ENCODE measurements around the gene CCDC88C. TPM values are rescaled to one million over a fixed set of nuclear protein-coding genes. Genes with fewer than 3 reads are reported as not detected.
"Not testable (repeated sequence)": the region's sequence is repeated elsewhere in the genome, so short reads cannot be mapped to it uniquely, and the experiment has no call there.

Gene CCDC88C
- total and polyA plus RNA-seq, 8 donors = 26.2 to 41.8 (median 31.6) TPM

- H3K27me3 ChIP-seq = peaks cover 0 to 6% of the 10 kb centered on the region in 2 donors
- ATAC-seq = no peak
- H3K9me3 ChIP-seq = no peaks in the 10 kb centered on the region
- no peak overlapping the region for H3K4me3 ChIP-seq
- TF ChIP-seq, protein P1, sequence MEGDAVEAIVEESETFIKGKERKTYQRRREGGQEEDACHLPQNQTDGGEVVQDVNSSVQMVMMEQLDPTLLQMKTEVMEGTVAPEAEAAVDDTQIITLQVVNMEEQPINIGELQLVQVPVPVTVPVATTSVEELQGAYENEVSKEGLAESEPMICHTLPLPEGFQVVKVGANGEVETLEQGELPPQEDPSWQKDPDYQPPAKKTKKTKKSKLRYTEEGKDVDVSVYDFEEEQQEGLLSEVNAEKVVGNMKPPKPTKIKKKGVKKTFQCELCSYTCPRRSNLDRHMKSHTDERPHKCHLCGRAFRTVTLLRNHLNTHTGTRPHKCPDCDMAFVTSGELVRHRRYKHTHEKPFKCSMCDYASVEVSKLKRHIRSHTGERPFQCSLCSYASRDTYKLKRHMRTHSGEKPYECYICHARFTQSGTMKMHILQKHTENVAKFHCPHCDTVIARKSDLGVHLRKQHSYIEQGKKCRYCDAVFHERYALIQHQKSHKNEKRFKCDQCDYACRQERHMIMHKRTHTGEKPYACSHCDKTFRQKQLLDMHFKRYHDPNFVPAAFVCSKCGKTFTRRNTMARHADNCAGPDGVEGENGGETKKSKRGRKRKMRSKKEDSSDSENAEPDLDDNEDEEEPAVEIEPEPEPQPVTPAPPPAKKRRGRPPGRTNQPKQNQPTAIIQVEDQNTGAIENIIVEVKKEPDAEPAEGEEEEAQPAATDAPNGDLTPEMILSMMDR (IDR thresholded peaks at IDR 0.05) = no peak
- peak overlapping the region; percentile 36 to 45 for H3K27ac ChIP-seq
- peaks cover 0 to 7% of the 10 kb centered on the region in 2 donors for H3K36me3 ChIP-seq
- intact Hi-C loops (cut with DNase I) = loop anchor here in 1 of 2 donors (10.0 kb wide), 1 partner anchor 88 kb away; no protein-coding TSS in a partner anchor
- no peak for DNase-seq
- H3K4me1 ChIP-seq = peaks cover 3 to 68% of the 10 kb centered on the region in 2 donors
Measured at GRCh38 chr14:91412939-91413338, 4.7 kb downstream of the CCDC88C start.

DNA sequence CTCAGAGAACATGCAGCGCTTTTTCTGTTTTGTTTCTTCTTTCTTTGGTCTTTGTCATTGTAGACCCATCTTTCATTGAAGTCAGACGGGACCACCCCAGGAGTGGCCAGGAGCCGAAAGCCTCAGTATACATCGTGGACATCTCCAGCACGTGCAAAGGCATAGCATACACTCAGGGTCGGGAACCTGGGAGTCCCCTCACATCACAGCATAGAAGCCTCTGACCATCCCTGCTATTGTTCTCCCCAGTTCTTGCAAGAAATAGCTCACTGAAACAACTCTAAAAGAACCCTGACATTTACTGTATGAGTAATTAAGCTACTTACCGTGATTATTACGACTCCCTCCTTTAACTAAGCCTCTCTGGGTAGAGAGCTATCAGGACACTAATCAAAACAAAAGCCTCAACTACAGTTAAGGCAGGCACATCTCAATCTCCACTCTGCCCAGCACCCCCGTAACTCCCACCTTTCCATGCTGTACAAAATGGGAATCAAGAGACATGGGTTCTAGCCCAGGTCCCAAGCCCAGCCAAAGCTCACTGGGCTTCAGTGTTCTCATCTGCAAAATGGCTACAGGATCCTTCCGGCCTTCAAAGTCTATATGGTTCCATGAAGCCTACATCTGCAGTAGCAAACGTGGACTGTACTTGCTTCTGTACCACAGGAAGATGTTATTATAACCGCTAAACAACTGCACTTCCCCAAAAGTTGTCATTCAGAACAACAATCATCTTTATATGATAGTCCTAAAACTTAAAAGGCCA is 6.7 kb downstream of the CCDC88C start:
- ATAC-seq (no peak), DNase-seq (no peak)
- intact Hi-C loops (cut with DNase I) = loop anchor here in 1 of 2 donors (10.0 kb wide), 1 partner anchor 86 kb away; no protein-coding TSS in a partner anchor
- Histone ChIP-seq H3K27me3 (no peaks in the 10 kb centered on the region), H3K36me3 (peaks cover 0 to 16% of the 10 kb centered on the region in 2 donors), H3K9me3 (no peaks in the 10 kb centered on the region), H3K27ac (no peak overlapping the region), H3K4me1 (peaks cover 3 to 75% of the 10 kb centered on the region in 2 donors), H3K4me3 (no peak overlapping the region)
- TF ChIP-seq, protein P1 (IDR thresholded peaks at IDR 0.05) = no peak

DNA sequence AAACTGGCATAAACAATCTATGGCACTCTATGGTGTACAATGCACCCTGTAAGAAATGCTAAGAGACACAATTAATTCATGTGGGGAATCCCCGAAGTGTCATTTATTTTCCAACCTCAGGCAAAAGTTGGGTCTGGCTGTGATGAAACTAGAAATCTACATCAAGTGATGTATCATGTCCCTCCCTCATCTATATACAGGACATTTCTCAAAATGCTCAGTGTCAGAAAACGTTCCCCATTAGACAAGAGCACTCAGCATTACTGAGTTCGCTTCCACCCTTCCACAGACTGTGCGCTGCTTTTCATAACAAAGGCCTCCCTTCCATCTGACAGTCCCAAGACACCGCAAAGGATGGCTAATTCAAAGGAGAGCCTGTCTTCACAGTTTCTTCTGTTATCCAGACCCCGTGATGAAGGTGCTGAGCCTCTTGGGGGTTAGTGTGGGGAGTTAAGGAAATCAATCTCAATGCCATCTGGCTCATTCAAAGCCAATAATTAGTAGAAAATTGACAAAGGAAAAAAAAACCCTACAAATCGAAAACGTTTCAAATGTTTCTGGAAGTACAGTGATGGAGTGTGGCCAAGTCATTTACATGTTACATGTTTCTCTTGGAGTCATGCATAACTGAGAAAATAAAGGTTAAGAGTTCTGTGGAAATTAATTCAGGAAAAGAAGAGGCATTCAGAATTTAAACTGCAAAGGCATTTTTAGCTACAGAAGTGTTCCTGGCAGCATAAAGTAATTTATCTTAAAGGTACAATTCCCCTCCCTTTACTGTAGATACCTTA is 7.5 kb downstream of the CCDC88C start:
- TF ChIP-seq, protein P1 (IDR thresholded peaks at IDR 0.05) = no peak
- Histone ChIP-seq H3K36me3 (peaks cover 0 to 16% of the 10 kb centered on the region in 2 donors), H3K27me3 (no peaks in the 10 kb centered on the region), H3K9me3 (no peaks in the 10 kb centered on the region), H3K27ac (no peak overlapping the region), H3K4me3 (no peak overlapping the region), H3K4me1 (peaks cover 3 to 75% of the 10 kb centered on the region in 2 donors)
- intact Hi-C loops (cut with DNase I) = loop anchor here in 1 of 2 donors (10.0 kb wide), 1 partner anchor 85 kb away; no protein-coding TSS in a partner anchor
- DNase-seq = no peak
- ATAC-seq = no peak

GRCh38 chr14:91409240-91409639 is 8.4 kb downstream of the CCDC88C start:
- H3K27me3 ChIP-seq; H3K4me3 ChIP-seq; intact Hi-C loops (cut with DNase I); H3K27ac ChIP-seq; ATAC-seq; H3K9me3 ChIP-seq; DNase-seq: not testable (repeated sequence)
- Histone ChIP-seq H3K4me1 (peaks cover 0 to 75% of the 10 kb centered on the region in 2 donors), H3K36me3 (peaks cover 0 to 16% of the 10 kb centered on the region in 2 donors)

- peak overlapping the region in 1 of 2 donors; percentile 57 for H3K27ac ChIP-seq
- intact Hi-C loops (cut with DNase I) = no loop called here
- H3K36me3 ChIP-seq = peaks cover 0 to 16% of the 10 kb centered on the region in 2 donors
- H3K4me3 ChIP-seq = no peak overlapping the region
- peaks cover 7 to 79% of the 10 kb centered on the region in 2 donors for H3K4me1 ChIP-seq
- DNase-seq (no peak), ATAC-seq (no peak)
- no peaks in the 10 kb centered on the region for H3K27me3 ChIP-seq
- H3K9me3 ChIP-seq = no peaks in the 10 kb centered on the region
- TF ChIP-seq, protein P1 (IDR thresholded peaks at IDR 0.05) = no peak
Measured at GRCh38 chr14:91406982-91407381, 10.6 kb downstream of the CCDC88C start.

Measured in left lung (tissue), 10 donors.